AG04450 (cell line): ENCODE results near the gene METRN. TPM values are rescaled to one million over a fixed set of nuclear protein-coding genes. Genes with fewer than 3 reads are reported as not detected.

ENCODE experiments used
- CTCF ChIA-PET: fragments of 300-600, 350-600 bp; formaldehyde crosslinking; extraction: SDS; loops from one replicate; lab custom pipeline; 2022; ENCODE audit warnings: antibody characterized with exemption, inconsistent platforms; lab: Charles Lee
- POLR2A ChIA-PET: fragments of 350-600 bp; formaldehyde crosslinking; extraction: SDS; loops from one replicate; lab custom pipeline; 2021; ENCODE audit warnings: antibody characterized with exemption, inconsistent platforms; lab: Yijun Ruan, JAX
- DNase-seq: peaks from one replicate; pipeline ENCODE4 v3.0.0-alpha.2; 2011; ENCODE audit warnings: low read depth, low spot score
- H3K27ac ChIP-seq: one replicate; pipeline ENCODE4 v1.5.1; 2012; ENCODE audit warnings: low read depth, low read length, control low read depth
- H3K27me3 ChIP-seq: one replicate; pipeline ENCODE4 v1.6.0; 2012; ENCODE audit warnings: low read length; ENCODE audit not compliant: control insufficient read depth, insufficient read depth
- H3K4me3 ChIP-seq: 2 replicates; pipeline ENCODE4 v1.5.1; 2011; ENCODE audit warnings: mild to moderate bottlenecking, low read depth, low read length, control low read depth
- H3K9me3 ChIP-seq: 2 replicates; pipeline ENCODE4 v1.5.1; 2012; ENCODE audit warnings: low read length; ENCODE audit not compliant: control insufficient read depth, insufficient read depth
- polyA plus RNA-seq: library from polyadenylated mRNA; depleted of rRNA; stranded (reverse); fragments of >200 nt; gene quantifications from 2 replicates; pipeline ENCODE4 v1.2.3, GENCODE V29; 2011
- TF ChIP-seq, protein P1 (sequence below): IDR thresholded peaks from 2 replicates; pipeline ENCODE4 v1.5.1; 2011; ENCODE audit warnings: low read depth, low read length, control low read depth, inconsistent platforms

METRN gene
- polyA plus RNA-seq, 1 experiment: 20.0 TPM

GRCh38 chr16:720447-720989 is 5.6 kb downstream of the METRN start:
- ChIA-PET POLR2A (interaction anchor here (0.7 to 1.6 kb wide), 6 partner anchors 10 to 68 kb away, joined by 3 to 5 read pairs (median 4); partner anchors contain the start of genes CHTF18 and RPUSD1), CTCF (interaction anchor here (0.9 to 1.4 kb wide), 2 partner anchors 9 to 11 kb away, joined by 3 to 5 read pairs; no protein-coding TSS in a partner anchor)
- no peaks in the 10 kb centered on the region; the same call in 1 of the 2 replicates for H3K9me3 ChIP-seq
- peak overlapping the region; percentile 89 for H3K27ac ChIP-seq
- H3K4me3 ChIP-seq: peak overlapping the region; percentile 74
- no peak for DNase-seq
- H3K27me3 ChIP-seq: no peaks in the 10 kb centered on the region
- TF ChIP-seq, protein P1, sequence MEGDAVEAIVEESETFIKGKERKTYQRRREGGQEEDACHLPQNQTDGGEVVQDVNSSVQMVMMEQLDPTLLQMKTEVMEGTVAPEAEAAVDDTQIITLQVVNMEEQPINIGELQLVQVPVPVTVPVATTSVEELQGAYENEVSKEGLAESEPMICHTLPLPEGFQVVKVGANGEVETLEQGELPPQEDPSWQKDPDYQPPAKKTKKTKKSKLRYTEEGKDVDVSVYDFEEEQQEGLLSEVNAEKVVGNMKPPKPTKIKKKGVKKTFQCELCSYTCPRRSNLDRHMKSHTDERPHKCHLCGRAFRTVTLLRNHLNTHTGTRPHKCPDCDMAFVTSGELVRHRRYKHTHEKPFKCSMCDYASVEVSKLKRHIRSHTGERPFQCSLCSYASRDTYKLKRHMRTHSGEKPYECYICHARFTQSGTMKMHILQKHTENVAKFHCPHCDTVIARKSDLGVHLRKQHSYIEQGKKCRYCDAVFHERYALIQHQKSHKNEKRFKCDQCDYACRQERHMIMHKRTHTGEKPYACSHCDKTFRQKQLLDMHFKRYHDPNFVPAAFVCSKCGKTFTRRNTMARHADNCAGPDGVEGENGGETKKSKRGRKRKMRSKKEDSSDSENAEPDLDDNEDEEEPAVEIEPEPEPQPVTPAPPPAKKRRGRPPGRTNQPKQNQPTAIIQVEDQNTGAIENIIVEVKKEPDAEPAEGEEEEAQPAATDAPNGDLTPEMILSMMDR: peak; percentile 19; the same call in 1 of the 2 replicates

DNA sequence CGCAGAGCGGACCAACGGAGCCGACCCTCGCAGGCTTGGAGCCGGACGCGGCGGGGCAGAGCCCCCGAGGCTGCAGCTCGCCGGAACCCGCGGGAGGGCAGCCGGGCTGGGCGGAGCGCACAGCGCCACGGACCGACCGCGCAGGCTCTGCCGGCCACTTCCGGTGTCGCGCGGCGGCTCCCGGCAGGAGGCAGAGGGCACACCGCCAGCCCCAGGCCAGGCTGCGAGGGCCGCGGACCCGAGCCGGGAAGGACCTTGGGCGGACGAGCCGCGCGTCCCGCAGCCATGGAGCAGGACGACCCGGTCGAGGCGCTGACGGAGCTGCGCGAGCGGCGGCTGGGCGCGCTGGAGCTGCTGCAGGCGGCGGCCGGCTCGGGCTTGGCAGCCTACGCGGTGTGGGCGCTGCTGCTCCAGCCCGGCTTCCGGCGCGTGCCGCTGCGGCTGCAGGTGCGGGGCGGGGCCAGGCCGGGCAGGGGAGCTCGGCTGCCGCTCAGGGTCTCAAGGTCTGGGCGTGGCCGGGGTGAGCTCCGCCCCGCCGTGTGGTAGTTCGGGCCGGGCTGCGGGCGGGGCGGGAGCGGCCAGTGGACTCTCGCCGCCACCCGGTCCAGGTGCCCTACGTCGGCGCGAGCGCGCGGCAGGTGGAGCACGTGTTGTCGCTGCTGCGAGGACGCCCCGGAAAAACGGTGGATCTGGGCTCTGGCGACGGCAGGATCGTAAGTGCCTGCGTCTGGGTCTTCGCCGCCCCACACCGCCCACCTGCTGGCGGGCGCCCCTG is 6.3 kb downstream of the METRN start, which contains the start of gene ANTKMT:
ANTKMT (plus strand) TSS at position 157 of the 775 bp plus-strand sequence; CDS start at position 286, 129 bp downstream.
- TF ChIP-seq, protein P1: no peak
- no peaks in the 10 kb centered on the region; the same call in 1 of the 2 replicates for H3K9me3 ChIP-seq
- DNase-seq: no peak
- H3K27ac ChIP-seq: peak within 1 kb of the TSS; percentile 89
- ChIA-PET CTCF (no interaction called here), POLR2A (interaction anchor here (0.6 to 1.6 kb wide), 5 partner anchors 9 to 139 kb away, joined by 3 to 7 read pairs (median 5); partner anchors contain the start of genes CHTF18 and RPUSD1)
- H3K4me3 ChIP-seq: peak within 1 kb of the TSS; percentile 74
- H3K27me3 ChIP-seq: no peaks in the 10 kb centered on the region

DNA sequence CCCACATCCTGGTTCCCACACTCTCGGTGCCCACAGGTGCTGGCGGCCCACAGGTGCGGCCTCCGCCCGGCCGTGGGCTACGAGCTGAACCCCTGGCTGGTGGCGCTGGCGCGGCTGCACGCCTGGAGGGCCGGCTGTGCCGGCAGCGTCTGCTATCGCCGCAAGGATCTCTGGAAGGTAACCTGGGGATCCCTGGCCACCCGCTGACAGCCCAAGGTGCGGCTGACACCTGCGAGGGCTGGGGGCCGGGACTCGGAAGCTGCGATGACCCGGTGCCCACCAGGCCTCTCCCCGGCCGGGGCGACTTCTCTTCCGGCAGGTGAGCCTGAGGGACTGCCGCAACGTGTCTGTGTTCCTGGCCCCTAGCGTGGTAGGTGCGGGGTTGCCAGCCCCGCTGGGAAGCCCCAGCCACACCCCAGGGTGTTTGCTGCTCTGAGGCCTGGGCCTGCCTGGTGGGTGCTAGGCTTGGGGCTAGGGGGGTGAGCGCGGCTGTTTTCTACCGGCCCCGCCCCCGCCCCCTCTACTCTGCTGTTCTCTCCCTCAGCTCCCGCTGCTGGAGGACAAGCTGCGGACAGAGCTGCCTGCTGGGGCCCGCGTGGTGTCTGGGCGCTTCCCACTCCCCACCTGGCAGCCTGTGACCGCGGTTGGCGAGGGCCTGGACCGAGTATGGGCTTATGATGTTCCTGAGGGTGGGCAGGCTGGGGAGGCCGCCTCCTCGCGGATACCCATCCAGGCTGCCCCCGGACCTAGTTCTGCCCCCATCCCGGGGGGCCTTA is 7.0 kb downstream of the METRN start:
- TF ChIP-seq, protein P1: no peak
- POLR2A ChIA-PET: interaction anchor here (0.6 to 1.2 kb wide), 5 partner anchors 9 to 138 kb away, joined by 3 to 7 read pairs (median 4); partner anchors contain the start of genes CHTF18 and RPUSD1

DNA sequence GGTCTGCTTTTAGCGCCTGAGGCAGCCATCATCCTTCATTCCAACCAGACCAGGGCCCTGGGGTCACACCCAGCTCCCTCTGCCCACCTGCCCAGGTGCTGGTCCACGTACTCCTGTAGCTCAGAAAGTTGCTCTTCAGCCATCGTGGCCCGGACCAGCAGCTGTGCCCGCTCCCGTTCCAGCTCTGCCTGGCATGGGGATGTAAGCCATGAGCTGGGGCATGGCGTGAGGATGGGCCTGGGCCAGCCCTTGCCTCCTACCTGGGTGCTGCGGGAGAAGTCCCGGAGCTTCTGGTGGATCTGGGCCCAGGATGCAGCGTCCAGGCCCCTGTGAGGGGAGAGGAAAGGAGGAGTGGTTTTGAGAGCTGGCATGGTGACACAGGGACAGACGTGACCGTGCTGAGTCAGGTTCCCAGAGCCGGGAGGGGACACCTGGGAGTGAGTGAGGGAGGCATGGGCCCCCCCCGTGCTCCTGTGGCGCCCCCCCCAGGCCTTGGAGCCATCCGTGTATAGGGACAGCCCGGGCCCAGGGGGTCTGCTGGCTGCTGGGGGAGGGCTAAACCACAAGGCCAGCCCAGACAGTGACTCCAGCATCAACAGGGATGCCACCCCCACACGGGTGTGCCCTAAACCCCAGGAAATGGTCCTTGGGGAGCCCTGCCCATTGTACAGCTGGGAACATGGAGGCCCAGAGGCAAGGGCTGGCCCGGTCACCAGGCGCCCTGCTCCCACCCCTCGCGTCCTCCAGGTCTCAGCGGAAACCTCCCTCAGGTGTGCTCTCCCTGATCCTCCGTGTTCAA is 8.1 kb downstream of the METRN start:
- TF ChIP-seq, protein P1: no peak
- ChIA-PET POLR2A (no interaction called here), CTCF (no interaction called here)
- Histone ChIP-seq H3K27me3 (no peaks in the 10 kb centered on the region), H3K27ac (no peak overlapping the region), H3K9me3 (no peaks in the 10 kb centered on the region; the same call in 1 of the 2 replicates), H3K4me3 (no peak overlapping the region)
- no peak for DNase-seq

More for the DNA sequence above, 7.0 kb downstream of the METRN start:
- Histone ChIP-seq H3K9me3 (no peaks in the 10 kb centered on the region; the same call in 1 of the 2 replicates), H3K27ac (no peak overlapping the region), H3K4me3 (peak overlapping the region; percentile 74), H3K27me3 (no peaks in the 10 kb centered on the region)
- CTCF ChIA-PET: no interaction called here
- DNase-seq: no peak
